Transverse colon (tissue), 4 donors: ENCODE data around the gene TRAPPC2L.

Experiments used
- CTCF ChIP-seq, 5 experiments: fragments of 200-600 bp in 3 of 5; fragments of 450-650 bp in 2 of 5; sonication (generic) in 3 of 5; IDR thresholded peaks; 1 replicate in 2 of 5; 2 replicates in 3 of 5; pipeline ENCODE4 v1.5.1; 2016 to 2017; ENCODE audit warnings: antibody characterized with exemption in 5 of 5, inconsistent platforms in 3 of 5, mild to moderate bottlenecking in 2 of 5, moderate library complexity in 1 of 5
- EP300 ChIP-seq: sonication (generic); formaldehyde crosslinking; IDR thresholded peaks from one replicate; pipeline ENCODE4 v1.6.1; 2017; ENCODE audit warnings: antibody characterized with exemption, low read depth
- POLR2A ChIP-seq: fragments of 450-650 bp; IDR thresholded peaks from one replicate; pipeline ENCODE4 v1.6.1; 2016; ENCODE audit warnings: antibody characterized with exemption, mild to moderate bottlenecking, moderate library complexity
- POLR2AphosphoS5 ChIP-seq, 3 donors: sonication (generic); formaldehyde crosslinking; IDR thresholded peaks; one replicate each; pipeline ENCODE4 v1.6.1; 2016; ENCODE audit warnings: antibody characterized with exemption in 3 of 3

- TF ChIP-seq CTCF (IDR thresholded peaks at IDR 0.05) (no peak), POLR2A (no peak), POLR2AphosphoS5 (IDR thresholded peaks at IDR 0.05) (no peak), EP300 (no peak)
These were observed 36.4 kb downstream of the TRAPPC2L start for GRCh38 chr16:88893127-88893968.
